KMS-11 (cell line): ENCODE results near the gene ZDHHC8.

Source experiments
- H2AFZ ChIP-seq: fragments of 200-600 bp; sonication (generic); 2 replicates; pipeline ENCODE4 v1.6.1; 2016; ENCODE audit warnings: antibody characterized with exemption, mixed run types, low read depth
- H3K27ac ChIP-seq: fragments of 200-600 bp; sonication (generic); 2 replicates; pipeline ENCODE4 v1.6.1; 2016; ENCODE audit warnings: mild to moderate bottlenecking, mixed run types
- H3K27me3 ChIP-seq: fragments of 200-600 bp; sonication (generic); 2 replicates; pipeline ENCODE4 v1.6.1; 2017; ENCODE audit warnings: mild to moderate bottlenecking, low read depth, mixed run types, moderate library complexity; ENCODE audit not compliant: insufficient read depth
- H3K36me3 ChIP-seq: fragments of 200-600 bp; sonication (generic); 2 replicates; pipeline ENCODE4 v1.6.1; 2017; ENCODE audit warnings: mild to moderate bottlenecking, mixed run types; ENCODE audit not compliant: insufficient read depth
- H3K4me1 ChIP-seq: fragments of 200-600 bp; sonication (generic); 2 replicates; pipeline ENCODE4 v1.6.1; 2016; ENCODE audit warnings: mild to moderate bottlenecking, low read depth, mixed run types; ENCODE audit not compliant: poor library complexity, severe bottlenecking
- H3K4me2 ChIP-seq: fragments of 200-600 bp; sonication (generic); 2 replicates; pipeline ENCODE4 v1.7.0; 2016; ENCODE audit warnings: mild to moderate bottlenecking, mixed run types
- H3K4me3 ChIP-seq: fragments of 200-600 bp; sonication (generic); IDR thresholded peaks from 2 replicates; pipeline ENCODE4 v1.6.1; 2017; ENCODE audit warnings: low read depth, low read length, mixed read lengths; ENCODE audit not compliant: insufficient read depth
- H3K79me2 ChIP-seq: fragments of 200-600 bp; sonication (generic); 2 replicates; pipeline ENCODE4 v1.6.1; 2016; ENCODE audit warnings: low read depth, mixed run types; ENCODE audit not compliant: insufficient read depth
- H3K9ac ChIP-seq: fragments of 200-600 bp; sonication (generic); 2 replicates; pipeline ENCODE4 v1.6.1; 2016; ENCODE audit warnings: mild to moderate bottlenecking, mixed run types
- H4K20me1 ChIP-seq: fragments of 200-600 bp; sonication (generic); 2 replicates; pipeline ENCODE4 v1.6.1; 2016; ENCODE audit warnings: mild to moderate bottlenecking, mixed run types; ENCODE audit not compliant: insufficient read depth
- TF ChIP-seq, protein P1 (sequence below): fragments of 200-600 bp; sonication (generic); conservative IDR thresholded peaks from 2 replicates; pipeline ENCODE4 v1.6.1; 2017; ENCODE audit warnings: low read depth, mild to moderate bottlenecking, antibody characterized with exemption, low read length, moderate library complexity, mixed read lengths

ZDHHC8 gene

GRCh38 chr22:20085651-20086050, 46.0 kb upstream of the ZDHHC8 start:
- H3K36me3 ChIP-seq = peaks cover 4% of the 10 kb centered on the region; the same call in 1 of the 2 replicates
- no peak overlapping the region for H3K9ac ChIP-seq
- no peak overlapping the region for H3K27ac ChIP-seq
- H3K4me1 ChIP-seq = peaks cover 6% of the 10 kb centered on the region
- H3K4me2 ChIP-seq = no peak overlapping the region
- TF ChIP-seq, protein P1, sequence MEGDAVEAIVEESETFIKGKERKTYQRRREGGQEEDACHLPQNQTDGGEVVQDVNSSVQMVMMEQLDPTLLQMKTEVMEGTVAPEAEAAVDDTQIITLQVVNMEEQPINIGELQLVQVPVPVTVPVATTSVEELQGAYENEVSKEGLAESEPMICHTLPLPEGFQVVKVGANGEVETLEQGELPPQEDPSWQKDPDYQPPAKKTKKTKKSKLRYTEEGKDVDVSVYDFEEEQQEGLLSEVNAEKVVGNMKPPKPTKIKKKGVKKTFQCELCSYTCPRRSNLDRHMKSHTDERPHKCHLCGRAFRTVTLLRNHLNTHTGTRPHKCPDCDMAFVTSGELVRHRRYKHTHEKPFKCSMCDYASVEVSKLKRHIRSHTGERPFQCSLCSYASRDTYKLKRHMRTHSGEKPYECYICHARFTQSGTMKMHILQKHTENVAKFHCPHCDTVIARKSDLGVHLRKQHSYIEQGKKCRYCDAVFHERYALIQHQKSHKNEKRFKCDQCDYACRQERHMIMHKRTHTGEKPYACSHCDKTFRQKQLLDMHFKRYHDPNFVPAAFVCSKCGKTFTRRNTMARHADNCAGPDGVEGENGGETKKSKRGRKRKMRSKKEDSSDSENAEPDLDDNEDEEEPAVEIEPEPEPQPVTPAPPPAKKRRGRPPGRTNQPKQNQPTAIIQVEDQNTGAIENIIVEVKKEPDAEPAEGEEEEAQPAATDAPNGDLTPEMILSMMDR = no peak
- no peak overlapping the region for H3K4me3 ChIP-seq
- H4K20me1 ChIP-seq = 0 out of 2 replicates have a peak, but pooled peaks cover 4% of the 10 kb centered on the region
- no peaks in the 10 kb centered on the region for H3K27me3 ChIP-seq
- H2AFZ ChIP-seq = no peak overlapping the region
- H3K79me2 ChIP-seq = peaks cover 51% of the 10 kb centered on the region

DNA sequence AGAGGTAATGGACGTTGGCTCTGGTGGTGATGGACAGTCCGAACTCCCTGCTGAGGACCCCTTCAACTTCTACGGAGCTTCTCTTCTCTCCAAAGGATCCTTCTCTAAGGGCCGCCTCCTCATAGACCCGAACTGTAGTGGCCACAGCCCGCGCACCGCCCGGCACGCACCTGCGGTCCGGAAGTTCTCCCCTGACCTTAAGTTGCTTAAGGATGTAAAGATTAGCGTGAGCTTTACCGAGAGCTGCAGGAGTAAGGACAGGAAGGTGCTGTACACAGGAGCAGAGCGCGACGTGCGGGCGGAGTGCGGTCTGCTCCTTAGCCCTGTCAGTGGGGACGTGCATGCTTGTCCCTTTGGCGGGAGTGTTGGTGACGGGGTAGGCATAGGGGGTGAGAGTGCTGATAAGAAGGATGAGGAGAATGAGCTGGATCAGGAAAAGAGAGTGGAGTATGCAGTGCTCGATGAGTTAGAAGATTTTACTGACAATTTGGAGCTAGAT, 45.5 kb upstream of the ZDHHC8 start:
- Histone ChIP-seq H3K27ac (no peak overlapping the region), H4K20me1 (0 out of 2 replicates have a peak, but pooled peaks cover 4% of the 10 kb centered on the region), H2AFZ (no peak overlapping the region), H3K4me1 (peaks cover 3% of the 10 kb centered on the region), H3K4me3 (no peak overlapping the region), H3K36me3 (peaks cover 4% of the 10 kb centered on the region; the same call in 1 of the 2 replicates), H3K27me3 (no peaks in the 10 kb centered on the region), H3K9ac (no peak overlapping the region), H3K79me2 (peaks cover 46% of the 10 kb centered on the region), H3K4me2 (no peak overlapping the region)
- TF ChIP-seq, protein P1 = no peak

- Histone ChIP-seq H3K9ac (no peak overlapping the region), H3K4me1 (no peaks in the 10 kb centered on the region), H2AFZ (no peak overlapping the region), H3K27ac (no peak overlapping the region), H3K4me2 (no peak overlapping the region), H3K4me3 (no peak overlapping the region), H3K27me3 (no peaks in the 10 kb centered on the region), H4K20me1 (0 out of 2 replicates have a peak, but pooled peaks cover 4% of the 10 kb centered on the region), H3K36me3 (peaks cover 4% of the 10 kb centered on the region; the same call in 1 of the 2 replicates), H3K79me2 (peaks cover 40% of the 10 kb centered on the region)
- TF ChIP-seq, protein P1 = no peak
Observed at GRCh38 chr22:20086763-20087162, 44.8 kb upstream of the ZDHHC8 start.

- H3K27ac ChIP-seq = no peak overlapping the region
- peaks cover 31% of the 10 kb centered on the region; the same call in 1 of the 2 replicates for H3K79me2 ChIP-seq
- H3K4me3 ChIP-seq = no peak overlapping the region
- 0 out of 2 replicates have a peak, but pooled peaks cover 4% of the 10 kb centered on the region for H4K20me1 ChIP-seq
- TF ChIP-seq, protein P1 = no peak
- H3K27me3 ChIP-seq = no peaks in the 10 kb centered on the region
- H3K9ac ChIP-seq = no peak overlapping the region
- no peaks in the 10 kb centered on the region for H3K4me1 ChIP-seq
- H3K4me2 ChIP-seq = no peak overlapping the region
- H3K36me3 ChIP-seq = peaks cover 7% of the 10 kb centered on the region; the same call in 1 of the 2 replicates
- no peak overlapping the region for H2AFZ ChIP-seq
Observed at GRCh38 chr22:20087319-20088262, 44.0 kb upstream of the ZDHHC8 start.
